K562 (cell line): ENCODE measurements around the gene AXIN2. TPM values are rescaled to one million over a fixed set of nuclear protein-coding genes. Genes with fewer than 3 reads are reported as not detected.

ENCODE experiments used
- ATAC-seq: fragments of 200-7000 bp; cut with Tn5 transposase; 3 replicates; pipeline ENCODE4 v1.9.1; 2020; ENCODE audit warnings: moderate library complexity
- BruUV-seq: library from RNA; stranded (reverse); fragments of 400-500 nt; replicated peaks from 2 replicates; lab custom pipeline; 2021; lab: Mats Ljungman, UMichigan
- CTCF ChIA-PET: fragments of 300-600 bp; formaldehyde crosslinking; extraction: SDS; loops from one replicate; lab custom pipeline; 2021; ENCODE audit warnings: low intra/inter-chr PET ratio; lab: Yijun Ruan, JAX
- POLR2A ChIA-PET: fragments of 300-600, 350-650 bp; sonication (Branson Sonifier 250); formaldehyde crosslinking; extraction: SDS; loops from one replicate; lab custom pipeline; 2021; ENCODE audit warnings: antibody characterized with exemption, inconsistent platforms; lab: Yijun Ruan, JAX
- DNase-seq, 4 experiments: peaks; one replicate each; pipeline versions ENCODE4 v3.0.0 to v3.0.0-alpha.2; 2011 to 2018; ENCODE audit warnings: low spot score in 3 of 4, mixed read lengths in 3 of 4; ENCODE audit errors: extremely low read depth in 1 of 4
- FAIRE-seq: peaks from 2 replicates; lab custom pipeline; 2011; peaks lifted over from hg19 to GRCh38; lab: Jason Lieb, UNC
- H2AFZ ChIP-seq: 2 replicates; pipeline ENCODE4 v1.6.0; 2011; ENCODE audit warnings: low read depth, low read length, control low read depth, inconsistent platforms
- H3K27ac ChIP-seq: fragments of 200-600 bp; 3 replicates; pipeline ENCODE4 v1.8.0; 2011; ENCODE audit warnings: low read depth, mild to moderate bottlenecking, control low read depth, inconsistent platforms, low read length, moderate library complexity, mixed read lengths; ENCODE audit errors: extremely low read depth
- H3K27me3 ChIP-seq, 2 experiments: fragments of 300-600 bp in 1 of 2; 2 replicates in 1 of 2; 3 replicates in 1 of 2; pipeline versions ENCODE4 v1.6.0 to v1.8.0; 2011; ENCODE audit warnings: inconsistent platforms in 2 of 2, low read length in 2 of 2, mild to moderate bottlenecking in 1 of 2, mixed read lengths in 1 of 2, moderate library complexity in 1 of 2; ENCODE audit not compliant: control insufficient read depth in 2 of 2, insufficient read depth in 2 of 2
- H3K36me3 ChIP-seq: fragments of 300-600 bp; 3 replicates; pipeline ENCODE4 v1.8.0; 2011; ENCODE audit warnings: mild to moderate bottlenecking, low read length, inconsistent platforms; ENCODE audit not compliant: control insufficient read depth, insufficient read depth
- H3K4me1 ChIP-seq, 2 experiments: fragments of 200-600 bp in 1 of 2; replicated peaks in 1 of 2; 2 replicates in 1 of 2; 3 replicates in 1 of 2; pipeline versions ENCODE4 v1.5.1 to v1.8.0; 2011; ENCODE audit warnings: inconsistent platforms in 2 of 2, low read length in 2 of 2, mild to moderate bottlenecking in 1 of 2, mixed read lengths in 1 of 2, moderate library complexity in 1 of 2; ENCODE audit not compliant: control insufficient read depth in 2 of 2, insufficient read depth in 2 of 2
- H3K4me2 ChIP-seq: 2 replicates; pipeline ENCODE4 v1.6.1; 2011; ENCODE audit warnings: low read length, control low read depth, inconsistent platforms, mixed read lengths; ENCODE audit not compliant: insufficient read depth
- H3K4me3 ChIP-seq: fragments of 200-600 bp; sonication (generic), shearing (Covaris generic); 2 replicates; pipeline ENCODE4 v1.5.1; 2016; ENCODE audit warnings: control low read depth, inconsistent platforms
- H3K79me2 ChIP-seq: fragments of 200-600 bp; 3 replicates; pipeline ENCODE4 v1.8.0; 2011; ENCODE audit warnings: low read length, inconsistent platforms; ENCODE audit not compliant: control insufficient read depth, insufficient read depth
- H3K9ac ChIP-seq, 2 experiments: 2 replicates each; pipeline versions ENCODE4 v1.6.0 to v1.6.1; 2011; ENCODE audit warnings: low read depth in 2 of 2, low read length in 2 of 2, control low read depth in 1 of 2, inconsistent platforms in 1 of 2, mild to moderate bottlenecking in 1 of 2, mixed read lengths in 1 of 2; ENCODE audit not compliant: insufficient read depth in 1 of 2
- H3K9me1 ChIP-seq: one replicate; pipeline ENCODE4 v1.6.0; 2011; ENCODE audit warnings: inconsistent platforms, mild to moderate bottlenecking, low read length, moderate library complexity; ENCODE audit not compliant: control insufficient read depth, insufficient read depth
- H3K9me3 ChIP-seq: replicated peaks from 2 replicates; pipeline ENCODE4 v1.5.1; 2011; ENCODE audit warnings: low read depth, low read length, inconsistent platforms; ENCODE audit not compliant: control insufficient read depth, insufficient read depth
- H4K20me1 ChIP-seq: replicated peaks from 2 replicates; pipeline ENCODE4 v1.6.1; 2011; ENCODE audit warnings: low read length, inconsistent platforms, mixed read lengths; ENCODE audit not compliant: control insufficient read depth, insufficient read depth
- E2F6 ChIP-seq, 2 experiments: IDR thresholded peaks; 2 replicates each; pipeline ENCODE4 v1.6.1; 2011; ENCODE audit warnings: borderline replicate concordance in 1 of 2, control low read depth in 1 of 2, low read depth in 1 of 2, low read length in 1 of 2, mild to moderate bottlenecking in 1 of 2, mixed read lengths in 1 of 2, moderate library complexity in 1 of 2; ENCODE audit not compliant: insufficient read depth in 1 of 2, insufficient read length in 1 of 2, poor library complexity in 1 of 2, severe bottlenecking in 1 of 2; ENCODE audit errors: extremely low read depth in 1 of 2
- NRF1 ChIP-seq, 2 experiments: fragments of 450-650 bp; IDR thresholded peaks in 1 of 2; conservative IDR thresholded peaks in 1 of 2; 2 replicates each; pipeline ENCODE4 v1.6.1; 2014; ENCODE audit warnings: mild to moderate bottlenecking in 2 of 2
- WGBS: fragments of 100-300 bp; shearing (Covaris generic); methylation state at CpG from one replicate; pipeline ENCODE4 v1.1.6; 2016; ENCODE audit warnings: low coverage, mixed read lengths; ENCODE audit not compliant: insufficient coverage; ENCODE audit errors: missing lambda C conversion rate; 5-methylcytosine and 5-hydroxymethylcytosine counted together
- in situ Hi-C: fragments of 300-500 bp; cut with MboI; formaldehyde crosslinking; loops from 4 replicates; pipeline ENCODE4 v1.15.0; 2018; ENCODE audit warnings: inconsistent platforms, mixed read lengths
- intact Hi-C: fragments of 100-400 bp; cut with micrococcal nuclease; formaldehyde crosslinking; loops from 2 replicates; pipeline ENCODE4 v1.14.2; 2022
- polyA plus RNA-seq, 8 experiments: library from polyadenylated mRNA; depleted of rRNA in 4 of 8; stranded (reverse) in 5 of 8; unstranded in 3 of 8; fragments of >200 nt; fragmentation: Nextera tagmentation in 2 of 8; fragmentation: Illumina TruSeq in 1 of 8; extraction: Ambion mirVana in 2 of 8; extraction: Trizol in 1 of 8; gene quantifications; 2 replicates each; pipeline versions ENCODE4 v1.2.1 to v1.2.3, GENCODE V29; 2011 to 2014; ENCODE audit warnings: inconsistent platforms in 1 of 8, missing spikeins in 1 of 8
- total RNA-seq, 7 experiments: library from RNA; depleted of rRNA in 6 of 7; stranded (reverse); fragments of >200 nt in 6 of 7; fragmentation: Illumina TruSeq in 2 of 7; extraction: Trizol in 2 of 7; gene quantifications; 2 replicates each; pipeline versions ENCODE4 v1.2.1 to v1.2.3, GENCODE V29; 2011 to 2021; ENCODE audit warnings: low replicate concordance in 1 of 7

Gene AXIN2
- total and polyA plus RNA-seq, 9 of the 15 experiments (the other 6 are each of a cell fraction or from before 2014, with no cell fraction given) = 0.21 to 3.3 (median 1.2) TPM

GRCh38 chr17:65523853-65524664 is 37.4 kb downstream of the AXIN2 start:
- Histone ChIP-seq H3K4me3 (no peak overlapping the region), H3K79me2 (no peaks in the 10 kb centered on the region), H2AFZ (no peak overlapping the region), H3K36me3 (no peaks in the 10 kb centered on the region), H4K20me1 (no peaks in the 10 kb centered on the region), H3K4me1 (no peaks in the 10 kb centered on the region; a peak in 1 of 5 replicates), H3K9ac (no peak overlapping the region), H3K9me3 (no peaks in the 10 kb centered on the region), H3K9me1 (no peaks in the 10 kb centered on the region), H3K27ac (no peak overlapping the region), H3K4me2 (no peak overlapping the region), H3K27me3 (peaks cover 5 to 20% of the 10 kb centered on the region in 2 experiments; a peak in 4 of 5 replicates)
- TF ChIP-seq E2F6 (IDR thresholded peaks at IDR 0.05; ENCODE audit: borderline replicate concordance in 1 of 2, extremely low read depth in 1 of 2, insufficient read depth in 1 of 2, insufficient read length in 1 of 2, low read depth in 1 of 2, low read length in 1 of 2, poor library complexity in 1 of 2, severe bottlenecking in 1 of 2) (peak in 1 of 2 experiments; percentile 60), NRF1 (conservative IDR thresholded peaks at IDR 0.05 in 1 of 2, IDR thresholded peaks at IDR 0.05 in 1 of 2) (no peak)
- in situ Hi-C loops = no loop called here
- ATAC-seq (no peak), DNase-seq (no peak), FAIRE-seq (no peak)
- POLR2A ChIA-PET = no interaction called here
- 7% methylated on average over 16 of the region's 16 CpGs for WGBS
- CTCF ChIA-PET = no interaction called here
- intact Hi-C loops = no loop called here
- BruUV-seq = no TSS peak
